Measurements from ENCODE around the gene CPEB1.
A peak's percentile ranks its signal among the peaks of the same experiment; 100 is the strongest.

Gene CPEB1

GRCh38 chr15:82585072-82585471, 62.1 kb downstream of the CPEB1 start:
- no peak overlapping the region for H2BK12ac ChIP-seq (ENCODE audit: low read length in 2 of 2)
- no peak overlapping the region for H4K91ac ChIP-seq (ENCODE audit: low read length)
- peak; percentile 27 for DNase-seq
- H2BK120ac ChIP-seq (ENCODE audit: low read depth, low read length): no peak overlapping the region
- H3K79me1 ChIP-seq (replicated peaks; ENCODE audit: low read length, poor library complexity, severe bottlenecking): no peaks in the 10 kb centered on the region
- no peak overlapping the region for H4K8ac ChIP-seq (ENCODE audit: low read length)
- H2BK5ac ChIP-seq (ENCODE audit: low read depth, low read length, poor library complexity, severe bottlenecking): no peak overlapping the region
- no peaks in the 10 kb centered on the region for H3K36me3 ChIP-seq (ENCODE audit: control insufficient read depth in 1 of 2, insufficient read depth in 2 of 2, low read depth in 1 of 2, low read length in 2 of 2)
- no peak overlapping the region for H3K27ac ChIP-seq (ENCODE audit: low read length, poor library complexity, severe bottlenecking)
- H2AFZ ChIP-seq (ENCODE audit: low read depth, low read length): no peak overlapping the region
- H3K27me3 ChIP-seq (ENCODE audit: control insufficient read depth in 1 of 2, insufficient read depth in 1 of 2, low read length in 2 of 2): peaks cover 0 to 4% of the 10 kb centered on the region in 2 experiments
- peak overlapping the region; percentile 48 for H3K9ac ChIP-seq (ENCODE audit: low read length)
- no peak overlapping the region for H2AK5ac ChIP-seq (ENCODE audit: low read length, severe bottlenecking)
- H3K4me3 ChIP-seq (ENCODE audit: insufficient read depth in 1 of 2, low read depth in 1 of 2, low read length in 2 of 2): no peak overlapping the region
- H3K9me3 ChIP-seq (ENCODE audit: control insufficient read depth, low read length): no peaks in the 10 kb centered on the region
- H2BK15ac ChIP-seq (ENCODE audit: low read depth, poor library complexity, severe bottlenecking): no peak overlapping the region
- no peak overlapping the region for H3K18ac ChIP-seq (ENCODE audit: low read depth in 1 of 2, low read length in 2 of 2)
- H3K23ac ChIP-seq (ENCODE audit: low read length in 2 of 2): no peak overlapping the region
- 61% methylated on average over 3 of the region's 3 CpGs for WGBS
- H3K4me2 ChIP-seq (ENCODE audit: low read length, poor library complexity, severe bottlenecking): no peak overlapping the region
- no peak overlapping the region for H3K14ac ChIP-seq (ENCODE audit: low read length in 2 of 2)
- no peak overlapping the region for H3K4ac ChIP-seq (ENCODE audit: low read depth in 1 of 2, low read length in 2 of 2)
- no peaks in the 10 kb centered on the region for H3K4me1 ChIP-seq (ENCODE audit: control insufficient read depth, insufficient read depth, low read depth, low read length)

- 78% methylated on average over 2 of the region's 2 CpGs for WGBS
Measured at GRCh38 chr15:82580713-82581112, 66.5 kb downstream of the CPEB1 start.

DNA sequence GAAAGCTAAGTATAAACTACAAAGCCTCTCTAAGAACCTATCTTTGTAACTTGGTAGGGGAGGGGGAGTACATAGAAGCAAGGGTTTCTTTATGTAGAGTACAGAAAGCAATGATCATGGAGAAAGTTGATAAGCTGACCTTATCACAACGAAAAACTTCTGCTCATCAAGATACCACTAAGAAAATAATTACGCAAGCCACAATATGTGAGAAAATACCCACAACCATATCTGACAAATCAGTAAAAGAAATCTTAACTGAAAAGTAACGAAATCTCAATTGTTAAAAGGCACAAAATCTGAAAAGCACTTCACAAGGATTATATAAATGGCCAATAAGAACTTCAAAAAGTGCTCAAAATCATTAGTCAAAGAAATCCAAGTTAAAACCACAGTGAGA, 71.8 kb downstream of the CPEB1 start:
- no peak overlapping the region for H2AK5ac ChIP-seq (ENCODE audit: low read length, severe bottlenecking)
- H3K9me3 ChIP-seq (ENCODE audit: control insufficient read depth, low read length): no peaks in the 10 kb centered on the region
- peaks cover 0 to 12% of the 10 kb centered on the region in 2 experiments for H3K27me3 ChIP-seq (ENCODE audit: control insufficient read depth in 1 of 2, insufficient read depth in 1 of 2, low read length in 2 of 2)
- H3K79me1 ChIP-seq (replicated peaks; ENCODE audit: low read length, poor library complexity, severe bottlenecking): no peaks in the 10 kb centered on the region
- H3K18ac ChIP-seq (ENCODE audit: low read depth in 1 of 2, low read length in 2 of 2): no peak overlapping the region
- H2BK12ac ChIP-seq (ENCODE audit: low read length in 2 of 2): no peak overlapping the region
- H2BK120ac ChIP-seq (ENCODE audit: low read depth, low read length): no peak overlapping the region
- no peak overlapping the region for H3K27ac ChIP-seq (ENCODE audit: low read length, poor library complexity, severe bottlenecking)
- H3K23ac ChIP-seq (ENCODE audit: low read length in 2 of 2): no peak overlapping the region
- H3K4me3 ChIP-seq (ENCODE audit: insufficient read depth in 1 of 2, low read depth in 1 of 2, low read length in 2 of 2): no peak overlapping the region
- no peak overlapping the region for H2BK5ac ChIP-seq (ENCODE audit: low read depth, low read length, poor library complexity, severe bottlenecking)
- WGBS: 66% methylated on average over 3 of the region's 3 CpGs
- no peak overlapping the region for H4K91ac ChIP-seq (ENCODE audit: low read length)
- no peak overlapping the region for H3K9ac ChIP-seq (ENCODE audit: low read length)
- H3K4ac ChIP-seq (ENCODE audit: low read depth in 1 of 2, low read length in 2 of 2): no peak overlapping the region
- DNase-seq: no peak
- H3K36me3 ChIP-seq (ENCODE audit: control insufficient read depth in 1 of 2, insufficient read depth in 2 of 2, low read depth in 1 of 2, low read length in 2 of 2): no peaks in the 10 kb centered on the region
- H3K4me1 ChIP-seq (ENCODE audit: control insufficient read depth, insufficient read depth, low read depth, low read length): peaks cover 11% of the 10 kb centered on the region
- H4K8ac ChIP-seq (ENCODE audit: low read length): no peak overlapping the region
- no peak overlapping the region for H2BK15ac ChIP-seq (ENCODE audit: low read depth, poor library complexity, severe bottlenecking)
- no peak overlapping the region for H3K14ac ChIP-seq (ENCODE audit: low read length in 2 of 2)
- no peak overlapping the region for H2AFZ ChIP-seq (ENCODE audit: low read depth, low read length)
- H3K4me2 ChIP-seq (ENCODE audit: low read length, poor library complexity, severe bottlenecking): no peak overlapping the region

More at GRCh38 chr15:82580713-82581112, 66.5 kb downstream of the CPEB1 start:
- no peak overlapping the region for H3K14ac ChIP-seq (ENCODE audit: low read length in 2 of 2)
- no peak overlapping the region for H3K4ac ChIP-seq (ENCODE audit: low read depth in 1 of 2, low read length in 2 of 2)
- no peak overlapping the region for H2AFZ ChIP-seq (ENCODE audit: low read depth, low read length)
- H3K9ac ChIP-seq (ENCODE audit: low read length): no peak overlapping the region
- no peak overlapping the region for H4K8ac ChIP-seq (ENCODE audit: low read length)
- H3K4me2 ChIP-seq (ENCODE audit: low read length, poor library complexity, severe bottlenecking): no peak overlapping the region
- no peak overlapping the region for H2BK120ac ChIP-seq (ENCODE audit: low read depth, low read length)
- no peak for DNase-seq
- no peaks in the 10 kb centered on the region for H3K27me3 ChIP-seq (ENCODE audit: control insufficient read depth in 1 of 2, insufficient read depth in 1 of 2, low read length in 2 of 2)
- no peaks in the 10 kb centered on the region for H3K9me3 ChIP-seq (ENCODE audit: control insufficient read depth, low read length)
- H2AK5ac ChIP-seq (ENCODE audit: low read length, severe bottlenecking): no peak overlapping the region
- no peaks in the 10 kb centered on the region for H3K36me3 ChIP-seq (ENCODE audit: control insufficient read depth in 1 of 2, insufficient read depth in 2 of 2, low read depth in 1 of 2, low read length in 2 of 2)
- no peak overlapping the region for H3K23ac ChIP-seq (ENCODE audit: low read length in 2 of 2)
- H3K4me3 ChIP-seq (ENCODE audit: insufficient read depth in 1 of 2, low read depth in 1 of 2, low read length in 2 of 2): no peak overlapping the region
- H2BK12ac ChIP-seq (ENCODE audit: low read length in 2 of 2): no peak overlapping the region
- H2BK15ac ChIP-seq (ENCODE audit: low read depth, poor library complexity, severe bottlenecking): no peak overlapping the region
- no peaks in the 10 kb centered on the region for H3K4me1 ChIP-seq (ENCODE audit: control insufficient read depth, insufficient read depth, low read depth, low read length)
- no peak overlapping the region for H3K18ac ChIP-seq (ENCODE audit: low read depth in 1 of 2, low read length in 2 of 2)
- no peak overlapping the region for H4K91ac ChIP-seq (ENCODE audit: low read length)
- H3K27ac ChIP-seq (ENCODE audit: low read length, poor library complexity, severe bottlenecking): no peak overlapping the region
- H2BK5ac ChIP-seq (ENCODE audit: low read depth, low read length, poor library complexity, severe bottlenecking): no peak overlapping the region
- no peaks in the 10 kb centered on the region for H3K79me1 ChIP-seq (replicated peaks; ENCODE audit: low read length, poor library complexity, severe bottlenecking)

GRCh38 chr15:82572986-82573385, 74.2 kb downstream of the CPEB1 start:
- H2AK5ac ChIP-seq (ENCODE audit: low read length, severe bottlenecking): no peak overlapping the region
- H3K36me3 ChIP-seq (ENCODE audit: control insufficient read depth in 1 of 2, insufficient read depth in 2 of 2, low read depth in 1 of 2, low read length in 2 of 2): peaks cover 0 to 18% of the 10 kb centered on the region in 2 experiments
- H2BK15ac ChIP-seq (ENCODE audit: low read depth, poor library complexity, severe bottlenecking): no peak overlapping the region
- no peak overlapping the region for H4K8ac ChIP-seq (ENCODE audit: low read length)
- H2BK12ac ChIP-seq (ENCODE audit: low read length in 2 of 2): no peak overlapping the region
- WGBS: 71% methylated on average over 3 of the region's 3 CpGs
- H4K91ac ChIP-seq (ENCODE audit: low read length): no peak overlapping the region
- H3K9ac ChIP-seq (ENCODE audit: low read length): no peak overlapping the region
- H3K9me3 ChIP-seq (ENCODE audit: control insufficient read depth, low read length): no peaks in the 10 kb centered on the region
- H2BK120ac ChIP-seq (ENCODE audit: low read depth, low read length): no peak overlapping the region
- no peak overlapping the region for H3K27ac ChIP-seq (ENCODE audit: low read length, poor library complexity, severe bottlenecking)
- no peaks in the 10 kb centered on the region for H3K79me1 ChIP-seq (replicated peaks; ENCODE audit: low read length, poor library complexity, severe bottlenecking)
- H3K27me3 ChIP-seq (ENCODE audit: control insufficient read depth in 1 of 2, insufficient read depth in 1 of 2, low read length in 2 of 2): peaks cover 0 to 12% of the 10 kb centered on the region in 2 experiments
- no peak overlapping the region for H2BK5ac ChIP-seq (ENCODE audit: low read depth, low read length, poor library complexity, severe bottlenecking)
- DNase-seq: no peak
- no peak overlapping the region for H3K4me2 ChIP-seq (ENCODE audit: low read length, poor library complexity, severe bottlenecking)
- H3K18ac ChIP-seq (ENCODE audit: low read depth in 1 of 2, low read length in 2 of 2): no peak overlapping the region
- no peak overlapping the region for H2AFZ ChIP-seq (ENCODE audit: low read depth, low read length)
- H3K4ac ChIP-seq (ENCODE audit: low read depth in 1 of 2, low read length in 2 of 2): no peak overlapping the region
- H3K23ac ChIP-seq (ENCODE audit: low read length in 2 of 2): no peak overlapping the region
- no peak overlapping the region for H3K4me3 ChIP-seq (ENCODE audit: insufficient read depth in 1 of 2, low read depth in 1 of 2, low read length in 2 of 2)
- peaks cover 11% of the 10 kb centered on the region for H3K4me1 ChIP-seq (ENCODE audit: control insufficient read depth, insufficient read depth, low read depth, low read length)
- H3K14ac ChIP-seq (ENCODE audit: low read length in 2 of 2): no peak overlapping the region

Measured in mesenchymal stem cell (in vitro differentiated cells and primary cell).